Vagina (tissue), 2 donors: ENCODE measurements around the gene LONP2. TPM values are rescaled to one million over a fixed set of nuclear protein-coding genes. Genes with fewer than 3 reads are reported as not detected.

Experiments used
- DNase-seq, 2 donors: peaks; one replicate each; pipeline ENCODE4 v3.0.0-alpha.2; 2017; ENCODE audit errors: extremely low spot score in 2 of 2
- H3K27ac ChIP-seq: fragments of 200-600 bp; sonication (generic); one replicate; pipeline ENCODE4 v1.5.1; 2019
- H3K27me3 ChIP-seq: fragments of 200-600 bp; sonication (generic); one replicate; pipeline ENCODE4 v1.5.1; 2019
- H3K36me3 ChIP-seq, 2 donors: fragments of 200-600 bp; sonication (generic); one replicate each; pipeline ENCODE4 v1.5.1; 2017 to 2019
- H3K4me1 ChIP-seq: fragments of 200-600 bp; sonication (generic); one replicate; pipeline ENCODE4 v1.5.1; 2019
- H3K4me3 ChIP-seq, 2 donors: fragments of 200-600 bp; sonication (generic); 1 replicate in 1 of 2; 2 replicates in 1 of 2; pipeline ENCODE4 v1.5.1; 2016 to 2019
- H3K9me3 ChIP-seq: fragments of 200-600 bp; sonication (generic); one replicate; pipeline ENCODE4 v1.5.1; 2019
- POLR2A ChIP-seq, 2 donors: fragments of 450-650 bp; IDR thresholded peaks; one replicate each; pipeline ENCODE4 v1.6.1; 2017; ENCODE audit warnings: antibody characterized with exemption in 2 of 2, mild to moderate bottlenecking in 2 of 2, moderate library complexity in 2 of 2
- POLR2AphosphoS5 ChIP-seq, 2 donors: sonication (generic); formaldehyde crosslinking; IDR thresholded peaks; one replicate each; pipeline ENCODE4 v1.9.0; 2017; ENCODE audit warnings: antibody characterized with exemption in 2 of 2, mild to moderate bottlenecking in 2 of 2, low read depth in 1 of 2; ENCODE audit not compliant: insufficient read depth in 1 of 2
- intact Hi-C: fragments of 100-400 bp; cut with DNase I; formaldehyde crosslinking; loops from one replicate; pipeline ENCODE4 v1.15.1; 2023
- total RNA-seq: library from RNA; depleted of rRNA; stranded (reverse); fragments of >200 nt; gene quantifications from one replicate; pipeline ENCODE4 v1.2.3, GENCODE V29; 2016
- TF ChIP-seq, protein P1 (sequence below), 3 experiments: fragments of 450-650 bp in 2 of 3; fragments of 200-600 bp in 1 of 3; sonication (generic) in 1 of 3; IDR thresholded peaks; one replicate each; pipeline ENCODE4 v1.5.1; 2017 to 2019; ENCODE audit warnings: antibody characterized with exemption in 3 of 3, mild to moderate bottlenecking in 2 of 3, moderate library complexity in 2 of 3

Gene LONP2
- total RNA-seq, 1 donor from 2014 or later = 40.3 TPM

DNA sequence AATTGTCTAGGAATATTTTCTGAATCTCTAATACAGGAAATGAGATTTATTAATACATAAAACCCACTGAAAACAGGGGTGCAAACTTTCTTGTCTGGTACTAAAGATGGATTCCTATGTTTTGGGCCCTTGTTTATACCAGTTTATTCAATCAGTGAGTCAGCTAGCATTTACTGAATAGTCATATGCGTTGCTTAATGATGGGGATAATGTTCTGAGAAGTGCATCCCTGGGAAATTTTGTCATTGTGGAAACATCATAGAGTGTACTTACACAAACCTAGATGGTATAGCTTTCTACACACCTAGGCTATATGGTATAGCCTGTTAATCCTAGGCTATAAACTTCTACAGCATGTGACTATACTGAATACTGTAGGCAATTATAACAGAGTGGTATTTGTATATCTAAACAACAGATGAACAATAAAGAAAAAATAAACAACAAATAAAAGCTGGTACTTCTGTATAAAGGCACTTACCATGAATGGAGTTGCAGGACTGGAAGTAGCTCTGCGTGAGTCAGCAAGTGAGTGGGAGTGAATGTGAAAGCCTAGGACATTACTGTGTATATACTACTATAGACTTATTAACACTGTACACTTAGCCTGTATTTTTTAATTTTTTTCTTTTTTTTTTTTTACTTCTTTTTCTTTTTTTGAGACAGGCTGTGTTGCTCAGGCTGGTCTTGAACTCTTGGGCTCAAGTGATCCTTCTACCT, 77.4 kb downstream of the LONP2 start:
- TF ChIP-seq, protein P1, sequence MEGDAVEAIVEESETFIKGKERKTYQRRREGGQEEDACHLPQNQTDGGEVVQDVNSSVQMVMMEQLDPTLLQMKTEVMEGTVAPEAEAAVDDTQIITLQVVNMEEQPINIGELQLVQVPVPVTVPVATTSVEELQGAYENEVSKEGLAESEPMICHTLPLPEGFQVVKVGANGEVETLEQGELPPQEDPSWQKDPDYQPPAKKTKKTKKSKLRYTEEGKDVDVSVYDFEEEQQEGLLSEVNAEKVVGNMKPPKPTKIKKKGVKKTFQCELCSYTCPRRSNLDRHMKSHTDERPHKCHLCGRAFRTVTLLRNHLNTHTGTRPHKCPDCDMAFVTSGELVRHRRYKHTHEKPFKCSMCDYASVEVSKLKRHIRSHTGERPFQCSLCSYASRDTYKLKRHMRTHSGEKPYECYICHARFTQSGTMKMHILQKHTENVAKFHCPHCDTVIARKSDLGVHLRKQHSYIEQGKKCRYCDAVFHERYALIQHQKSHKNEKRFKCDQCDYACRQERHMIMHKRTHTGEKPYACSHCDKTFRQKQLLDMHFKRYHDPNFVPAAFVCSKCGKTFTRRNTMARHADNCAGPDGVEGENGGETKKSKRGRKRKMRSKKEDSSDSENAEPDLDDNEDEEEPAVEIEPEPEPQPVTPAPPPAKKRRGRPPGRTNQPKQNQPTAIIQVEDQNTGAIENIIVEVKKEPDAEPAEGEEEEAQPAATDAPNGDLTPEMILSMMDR (IDR thresholded peaks at IDR 0.05) = no peak
- TF ChIP-seq POLR2A (IDR thresholded peaks at IDR 0.05) (no peak), POLR2AphosphoS5 (IDR thresholded peaks at IDR 0.05; ENCODE audit: insufficient read depth in 1 of 2, low read depth in 1 of 2) (no peak)
- intact Hi-C loops = no loop called here
- H3K27ac ChIP-seq = no peak overlapping the region
- no peaks in the 10 kb centered on the region for H3K9me3 ChIP-seq
- H3K4me1 ChIP-seq = no peaks in the 10 kb centered on the region
- peaks cover 0 to 12% of the 10 kb centered on the region in 2 donors for H3K36me3 ChIP-seq
- no peaks in the 10 kb centered on the region for H3K27me3 ChIP-seq
- H3K4me3 ChIP-seq = no peak overlapping the region
- no peak for DNase-seq

DNA sequence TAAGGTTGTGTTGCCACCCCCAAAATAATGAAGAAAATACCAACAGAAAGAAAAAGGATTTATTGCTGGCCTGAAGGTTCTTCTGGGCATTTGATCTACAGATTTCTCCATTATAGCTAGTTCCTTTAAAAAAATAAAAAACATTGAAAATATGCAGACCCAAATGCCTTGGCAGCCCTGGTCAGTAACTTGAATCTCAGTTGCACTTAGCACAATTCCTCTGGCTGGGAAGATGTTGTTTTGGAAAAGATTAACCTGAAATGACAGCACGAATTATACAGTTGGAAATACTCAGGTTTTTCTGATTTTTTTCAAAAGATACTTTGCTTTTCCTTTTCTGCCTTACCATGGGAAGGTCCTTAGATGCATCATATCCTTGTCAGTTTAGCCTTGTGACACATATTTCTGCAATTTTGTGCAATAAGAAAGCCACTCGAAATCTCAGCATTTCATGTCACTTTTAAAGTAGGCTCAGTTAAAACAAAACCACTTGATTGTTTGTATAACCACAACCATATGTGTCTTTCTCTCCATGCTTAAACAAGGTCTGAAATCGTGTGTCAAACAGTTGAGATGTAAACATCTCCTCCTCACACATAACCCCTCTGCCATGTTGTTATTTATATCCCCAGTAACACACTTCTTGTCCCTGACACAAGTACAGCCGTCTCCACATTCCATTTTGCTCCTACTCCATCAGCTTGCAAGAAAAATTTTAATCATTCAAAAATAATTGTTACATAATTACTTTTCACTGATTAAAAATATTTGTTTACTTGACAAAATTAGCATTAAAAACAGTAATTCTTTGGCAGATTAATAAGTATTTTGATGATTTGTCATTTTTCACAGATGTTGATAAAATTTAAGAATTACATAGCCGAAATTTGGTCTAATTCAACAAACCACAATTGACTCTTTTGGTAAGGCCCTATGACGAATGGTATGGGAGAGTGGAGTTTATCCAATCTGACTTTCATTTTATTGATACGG, 80.0 kb downstream of the LONP2 start:
- H3K9me3 ChIP-seq = no peaks in the 10 kb centered on the region
- DNase-seq = no peak
- H3K4me3 ChIP-seq = no peak overlapping the region
- H3K36me3 ChIP-seq = peaks cover 0 to 12% of the 10 kb centered on the region in 2 donors
- H3K27ac ChIP-seq = no peak overlapping the region
- H3K27me3 ChIP-seq = no peaks in the 10 kb centered on the region
- intact Hi-C loops = no loop called here
- no peak for TF ChIP-seq POLR2A (IDR thresholded peaks at IDR 0.05)
- TF ChIP-seq, protein P1 (IDR thresholded peaks at IDR 0.05) = no peak
- no peaks in the 10 kb centered on the region for H3K4me1 ChIP-seq

DNA sequence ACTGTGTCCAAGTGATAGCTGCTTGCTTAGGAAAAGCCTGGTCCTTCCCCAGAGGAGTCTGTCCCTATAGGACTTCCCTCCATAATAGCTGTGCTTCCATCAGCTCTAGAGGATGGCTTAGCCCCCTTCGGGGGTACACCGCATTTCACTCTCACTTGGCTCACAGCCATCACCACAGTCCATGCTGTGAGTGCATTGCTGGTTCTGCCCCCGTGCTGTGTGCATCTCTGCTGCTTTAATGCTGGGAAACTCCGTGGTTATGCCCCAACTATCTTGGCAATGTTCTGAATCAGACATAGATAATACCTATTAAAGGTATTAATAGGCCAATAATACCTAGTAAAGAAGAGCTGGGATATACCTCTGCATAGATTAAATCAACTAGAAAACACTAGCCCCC, 82.8 kb downstream of the LONP2 start:
- TF ChIP-seq, protein P1 (IDR thresholded peaks at IDR 0.05) = no peak
- TF ChIP-seq POLR2A (IDR thresholded peaks at IDR 0.05) (no peak), POLR2AphosphoS5 (IDR thresholded peaks at IDR 0.05; ENCODE audit: insufficient read depth in 1 of 2, low read depth in 1 of 2) (no peak)
- Histone ChIP-seq H3K9me3 (no peaks in the 10 kb centered on the region), H3K36me3 (peaks cover 0 to 11% of the 10 kb centered on the region in 2 donors), H3K27ac (no peak overlapping the region), H3K4me1 (no peaks in the 10 kb centered on the region), H3K4me3 (no peak overlapping the region), H3K27me3 (no peaks in the 10 kb centered on the region)
- DNase-seq = no peak
- intact Hi-C loops = no loop called here

GRCh38 chr16:48329138-48329537, 85.0 kb downstream of the LONP2 start:
- intact Hi-C loops = no loop called here
- TF ChIP-seq POLR2AphosphoS5 (IDR thresholded peaks at IDR 0.05; ENCODE audit: insufficient read depth in 1 of 2, low read depth in 1 of 2) = no peak
- TF ChIP-seq POLR2A (IDR thresholded peaks at IDR 0.05) = no peak
- TF ChIP-seq, protein P1 (IDR thresholded peaks at IDR 0.05) = no peak
- Histone ChIP-seq H3K27me3 (no peaks in the 10 kb centered on the region), H3K9me3 (no peaks in the 10 kb centered on the region), H3K4me3 (no peak overlapping the region), H3K27ac (no peak overlapping the region), H3K36me3 (peaks cover 0 to 5% of the 10 kb centered on the region in 2 donors), H3K4me1 (no peaks in the 10 kb centered on the region)
- no peak for DNase-seq
